Right kidney (tissue), 9 donors: ENCODE results near the gene LARP4.
"Not testable (repeated sequence)": the region's sequence is repeated elsewhere in the genome, so short reads cannot be mapped to it uniquely, and the experiment has no call there.

Source experiments
- DNase-seq: peaks from one replicate; pipeline ENCODE4 v3.0.0-alpha.2; 2016
- long read RNA-seq, 8 donors: transcript quantifications; one replicate each; lab custom pipeline, GENCODE V29; 2026

Gene LARP4
- long read RNA-seq, donor 1, full-length matches to known transcripts, result 3 of 30 reads
- long read RNA-seq, donor 1, partial matches to known transcripts, result 27 of 30 reads
- long read RNA-seq, donor 1, other reads (novel, unspliced or antisense), result 0 of 30 reads
- long read RNA-seq, donor 2, partial matches to known transcripts, result 16 of 17 reads
- long read RNA-seq, donor 2, other reads (novel, unspliced or antisense), result 0 of 17 reads
- long read RNA-seq, donor 3, full-length matches to known transcripts, result 2 of 2 reads
- long read RNA-seq, donor 3, partial matches to known transcripts, result 0 of 2 reads
- long read RNA-seq, donor 3, other reads (novel, unspliced or antisense), result 0 of 2 reads
- long read RNA-seq, donor 4, full-length matches to known transcripts, result 2 of 2 reads
- long read RNA-seq, donor 4, partial matches to known transcripts, result 0 of 2 reads
- long read RNA-seq, donor 4, other reads (novel, unspliced or antisense), result 0 of 2 reads
- long read RNA-seq, donor 5, full-length matches to known transcripts, result 1 of 1 reads
- long read RNA-seq, donor 5, partial matches to known transcripts, result 0 of 1 reads
- long read RNA-seq, donor 5, other reads (novel, unspliced or antisense), result 0 of 1 reads
- long read RNA-seq, donor 6, full-length matches to known transcripts, result 1 of 1 reads
- long read RNA-seq, donor 6, partial matches to known transcripts, result 0 of 1 reads
- long read RNA-seq, donor 6, other reads (novel, unspliced or antisense), result 0 of 1 reads
- long read RNA-seq, donor 7, full-length matches to known transcripts, result 2 of 2 reads
- long read RNA-seq, donor 7, partial matches to known transcripts, result 0 of 2 reads
- long read RNA-seq, donor 7, other reads (novel, unspliced or antisense), result 0 of 2 reads
- long read RNA-seq, donor 8, partial matches to known transcripts, result 6 of 6 reads
- long read RNA-seq, donor 8, other reads (novel, unspliced or antisense), result 0 of 6 reads

GRCh38 chr12:50400638-50401499 lies at the start of gene LARP4:
LARP4 (plus strand) TSS chr12:50400885; CDS start chr12:50401011, 126 bp downstream.
- peak; percentile 93 for DNase-seq

GRCh38 chr12:50351120-50352043 lies 49.3 kb upstream of the LARP4 start:
- no peak for DNase-seq

- DNase-seq, result no peak
Measured at GRCh38 chr12:50353404-50353803, 47.3 kb upstream of the LARP4 start.

- DNase-seq, result no peak
Measured at GRCh38 chr12:50353869-50354593, 46.7 kb upstream of the LARP4 start.

GRCh38 chr12:50354908-50355307 lies 45.8 kb upstream of the LARP4 start:
- no peak for DNase-seq

DNA sequence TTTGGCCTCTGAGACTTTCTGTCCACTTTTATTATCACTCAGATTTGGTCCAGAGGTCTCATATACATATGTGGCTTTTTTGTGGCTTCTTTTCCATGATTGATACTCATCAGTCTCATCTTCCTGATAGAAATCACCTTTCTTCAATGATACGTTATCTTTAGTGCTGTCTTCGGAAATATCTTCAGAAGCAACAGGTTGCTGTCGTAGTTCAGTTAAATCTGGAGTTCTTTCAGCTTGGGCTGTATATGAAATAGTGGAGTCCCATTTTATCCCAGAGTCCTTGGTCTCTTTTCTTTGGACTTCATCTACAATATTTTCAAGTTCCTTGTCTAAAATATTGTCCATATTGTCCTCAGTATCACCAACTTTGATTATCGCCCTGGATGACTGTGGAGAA lies 45.3 kb upstream of the LARP4 start:
- DNase-seq, result no peak

GRCh38 chr12:50362671-50363070 lies 38.0 kb upstream of the LARP4 start:
- no peak for DNase-seq

- no peak for DNase-seq
Measured at GRCh38 chr12:50363141-50363540, 37.5 kb upstream of the LARP4 start.

- no peak for DNase-seq
Measured at GRCh38 chr12:50365709-50366406, 34.8 kb upstream of the LARP4 start.

DNA sequence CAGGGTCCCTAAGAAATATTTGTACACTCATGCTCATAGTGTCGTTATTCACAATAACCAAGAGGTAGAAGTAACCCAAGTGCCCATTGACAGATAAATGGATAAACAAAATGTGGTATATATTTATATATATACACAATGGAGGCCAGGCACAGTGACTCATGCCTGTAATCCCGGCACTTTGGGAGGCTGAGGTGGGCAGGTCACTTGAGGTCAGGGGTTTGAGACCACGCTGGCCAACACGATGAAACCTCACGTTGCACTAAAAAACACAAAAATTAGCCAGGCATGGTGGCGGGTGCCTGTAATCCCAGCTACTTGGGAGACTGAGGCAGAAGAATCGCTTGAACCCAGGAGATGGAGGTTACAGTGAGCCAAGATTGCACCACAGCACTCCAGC lies 30.0 kb upstream of the LARP4 start:
- DNase-seq, result not testable (repeated sequence)

- no peak for DNase-seq
Measured at GRCh38 chr12:50375802-50376201, 24.9 kb upstream of the LARP4 start.

- no peak for DNase-seq
Measured at GRCh38 chr12:50380761-50381325, 19.8 kb upstream of the LARP4 start.

DNA sequence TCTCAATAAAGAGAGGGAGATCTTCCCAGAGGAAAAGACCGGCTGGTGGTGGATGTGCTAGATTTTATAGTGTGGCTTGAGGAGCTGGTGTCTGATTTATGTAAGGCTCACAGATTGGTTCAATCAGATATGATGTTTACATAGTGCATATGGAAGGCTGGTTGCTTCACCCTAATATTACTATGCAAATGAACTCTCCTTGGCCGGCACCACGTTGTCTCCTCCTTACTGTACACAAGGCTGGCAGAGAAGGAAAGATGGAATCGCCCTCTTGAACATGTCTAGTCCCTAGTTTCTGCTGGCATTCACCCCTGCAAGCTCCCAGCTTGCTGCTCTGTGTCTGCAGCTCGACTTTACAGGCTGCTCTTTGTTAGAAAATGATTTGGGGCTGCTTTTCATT lies 13.2 kb upstream of the LARP4 start:
- DNase-seq, result no peak

DNA sequence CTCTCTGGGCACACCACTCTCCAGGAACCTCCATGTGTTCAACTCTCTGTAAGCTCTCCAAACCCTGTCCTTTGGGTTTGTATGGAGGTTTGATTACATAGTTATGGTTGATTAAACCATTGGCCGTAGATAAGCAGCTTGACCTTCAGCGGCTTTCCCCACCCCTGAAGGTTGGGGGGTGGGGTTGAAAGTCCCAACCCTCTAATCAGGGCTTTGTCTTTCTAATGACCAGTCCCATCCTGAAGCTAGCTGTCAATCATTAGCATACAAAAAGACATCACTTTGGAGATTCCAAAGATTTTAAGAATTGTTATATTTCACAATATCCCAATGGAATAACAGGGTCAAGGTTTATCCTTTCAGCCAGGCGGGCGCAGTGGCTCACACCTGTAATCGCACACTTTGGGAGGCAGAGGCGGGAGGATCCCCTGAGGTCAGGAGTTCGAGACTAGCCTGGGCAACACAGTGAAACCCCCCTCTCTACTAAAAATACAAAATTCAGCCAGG lies 12.7 kb upstream of the LARP4 start:
- DNase-seq, result no peak

- not testable (repeated sequence) for DNase-seq
Measured at GRCh38 chr12:50388793-50389192, 11.9 kb upstream of the LARP4 start.

- no peak for DNase-seq
Measured at GRCh38 chr12:50390316-50390741, 10.4 kb upstream of the LARP4 start.

DNA sequence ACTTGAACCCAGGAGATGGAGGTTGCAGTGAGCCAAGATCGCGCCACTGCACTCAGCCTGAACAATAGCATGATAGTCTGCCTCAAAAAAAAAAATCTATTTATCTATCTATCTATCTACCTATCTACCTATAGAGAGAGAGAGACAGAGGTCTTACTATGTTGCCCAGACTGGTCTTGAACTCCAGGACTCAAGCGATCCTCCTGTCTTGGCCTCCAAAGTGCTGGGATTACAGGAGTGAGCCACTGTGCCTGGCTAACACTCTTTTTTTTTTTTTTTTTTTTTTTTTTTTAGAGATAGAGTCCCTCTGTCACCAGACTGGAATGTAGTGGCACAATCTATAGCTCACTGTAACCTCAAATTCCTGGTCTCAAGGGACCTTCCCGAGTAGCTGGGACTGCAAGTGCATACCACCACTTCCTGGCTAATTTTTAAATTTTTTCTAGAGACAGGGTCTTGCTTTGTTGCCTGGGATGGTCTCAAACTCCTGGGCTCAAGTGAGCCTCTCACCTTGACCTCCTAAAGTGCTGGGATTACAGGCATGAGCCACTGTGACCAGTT lies 6.1 kb upstream of the LARP4 start:
- no peak for DNase-seq

GRCh38 chr12:50397117-50397650 lies 3.5 kb upstream of the LARP4 start:
- no peak for DNase-seq
